Immature natural killer cell (primary cell): ENCODE results near the gene PLPPR1. TPM values are rescaled to one million over a fixed set of nuclear protein-coding genes. Genes with fewer than 3 reads are reported as not detected.
"Not testable (repeated sequence)": the region's sequence is repeated elsewhere in the genome, so short reads cannot be mapped to it uniquely, and the experiment has no call there.

Experiments used
- DNase-seq, 3 donors: peaks; one replicate each; pipeline ENCODE4 v3.0.0; 2022; ENCODE audit warnings: mixed read lengths in 1 of 3
- H3K27ac Mint-ChIP-seq, 6 donors: one replicate each; pipeline ENCODE4 v1.8.0; 2020; ENCODE audit warnings: mixed read lengths in 6 of 6, mild to moderate bottlenecking in 5 of 6, inconsistent platforms in 4 of 6, moderate library complexity in 3 of 6
- H3K27me3 Mint-ChIP-seq, 3 donors: one replicate each; pipeline ENCODE4 v1.8.0; 2020 to 2021; ENCODE audit warnings: low read depth in 3 of 3, mild to moderate bottlenecking in 3 of 3, mixed read lengths in 3 of 3, moderate library complexity in 3 of 3, inconsistent platforms in 1 of 3
- H3K36me3 Mint-ChIP-seq, 3 donors: one replicate each; pipeline ENCODE4 v1.8.0; 2020; ENCODE audit warnings: mixed read lengths in 3 of 3, inconsistent platforms in 2 of 3, mild to moderate bottlenecking in 2 of 3
- H3K4me1 Mint-ChIP-seq, 2 donors: one replicate each; pipeline ENCODE4 v1.8.0; 2020; ENCODE audit warnings: inconsistent platforms in 2 of 2, mild to moderate bottlenecking in 2 of 2, mixed read lengths in 2 of 2, moderate library complexity in 1 of 2
- H3K4me3 Mint-ChIP-seq, 5 donors: one replicate each; pipeline ENCODE4 v1.8.0; 2020; ENCODE audit warnings: mild to moderate bottlenecking in 5 of 5, mixed read lengths in 5 of 5, inconsistent platforms in 3 of 5, moderate library complexity in 3 of 5
- H3K9me3 Mint-ChIP-seq, 6 donors: one replicate each; pipeline ENCODE4 v1.8.0; 2020; ENCODE audit warnings: mild to moderate bottlenecking in 6 of 6, mixed read lengths in 6 of 6, inconsistent platforms in 4 of 6, moderate library complexity in 3 of 6
- polyA plus RNA-seq, 3 donors: library from polyadenylated mRNA; unstranded; fragments of 300-500 nt; fragmentation: Illumina TruSeq; gene quantifications; one replicate each; pipeline ENCODE4 v1.2.3, GENCODE V29; 2021

PLPPR1 gene
- polyA plus RNA-seq, 3 donors from 2014 or later = not detected

DNA sequence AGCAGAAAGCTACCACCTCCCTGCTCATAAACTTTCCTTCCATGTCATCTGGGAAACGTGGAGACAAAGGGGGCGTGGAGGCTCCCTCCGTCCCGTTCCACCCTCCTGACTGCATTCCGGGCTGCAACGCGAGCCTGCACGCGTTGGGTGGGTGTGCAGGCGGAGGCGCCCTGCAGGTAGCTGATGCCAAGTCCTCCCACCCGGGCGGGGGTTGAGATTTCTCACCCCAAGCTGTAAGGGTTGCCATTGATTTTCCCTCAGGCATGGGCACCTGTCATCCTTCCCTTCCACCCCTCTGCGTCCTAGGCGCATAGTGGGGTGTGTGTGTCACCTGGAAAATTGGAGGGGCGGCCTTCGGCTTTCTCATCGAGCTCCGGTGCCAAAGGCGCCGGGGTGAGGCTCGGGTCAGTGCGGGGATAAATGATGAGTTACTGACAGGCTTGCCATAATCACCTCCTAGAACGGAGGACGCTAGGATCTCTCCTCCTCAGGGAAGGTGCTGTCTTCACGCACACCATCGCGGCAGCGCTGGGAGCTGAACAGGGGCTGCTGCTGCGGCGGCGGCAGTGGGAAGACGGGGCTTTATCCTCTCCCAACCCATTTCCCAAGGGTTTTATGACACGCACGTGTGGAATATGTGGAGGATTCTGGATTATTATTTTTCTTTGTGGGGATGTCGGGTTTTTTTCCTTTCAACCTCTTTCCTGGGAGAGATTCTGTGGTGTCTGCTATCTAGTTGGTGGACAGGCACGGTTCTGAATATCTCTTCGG is 973 bp downstream of the PLPPR1 start:
- Mint-ChIP-seq H3K27ac (no peak overlapping the region), H3K27me3 (peaks cover 3 to 8% (median 4%) of the 10 kb centered on the region in 3 donors), H3K36me3 (peaks cover 0 to 3% (median 0%) of the 10 kb centered on the region in 3 donors), H3K4me3 (no peak overlapping the region), H3K9me3 (peaks cover 0 to 28% (median 8%) of the 10 kb centered on the region in 6 donors), H3K4me1 (no peaks in the 10 kb centered on the region)
- no peak for DNase-seq

- no peak for DNase-seq
- peaks cover 3 to 8% (median 4%) of the 10 kb centered on the region in 3 donors for H3K27me3 Mint-ChIP-seq
- H3K4me1 Mint-ChIP-seq = no peaks in the 10 kb centered on the region
- peaks cover 0 to 3% (median 0%) of the 10 kb centered on the region in 3 donors for H3K36me3 Mint-ChIP-seq
- H3K9me3 Mint-ChIP-seq = peaks cover 0 to 28% (median 8%) of the 10 kb centered on the region in 6 donors
- H3K27ac Mint-ChIP-seq = no peak overlapping the region
- no peak overlapping the region for H3K4me3 Mint-ChIP-seq
These were observed 1.5 kb downstream of the PLPPR1 start for GRCh38 chr9:101030086-101030391.

- no peak for DNase-seq
- peaks cover 0 to 3% (median 0%) of the 10 kb centered on the region in 3 donors for H3K36me3 Mint-ChIP-seq
- no peak overlapping the region for H3K4me3 Mint-ChIP-seq
- H3K27me3 Mint-ChIP-seq = peaks cover 0 to 8% (median 3%) of the 10 kb centered on the region in 3 donors
- no peak overlapping the region for H3K27ac Mint-ChIP-seq
- H3K9me3 Mint-ChIP-seq = peaks cover 3 to 24% (median 10%) of the 10 kb centered on the region in 6 donors
- no peaks in the 10 kb centered on the region for H3K4me1 Mint-ChIP-seq
These were observed 3.9 kb downstream of the PLPPR1 start for GRCh38 chr9:101032426-101032825.

DNA sequence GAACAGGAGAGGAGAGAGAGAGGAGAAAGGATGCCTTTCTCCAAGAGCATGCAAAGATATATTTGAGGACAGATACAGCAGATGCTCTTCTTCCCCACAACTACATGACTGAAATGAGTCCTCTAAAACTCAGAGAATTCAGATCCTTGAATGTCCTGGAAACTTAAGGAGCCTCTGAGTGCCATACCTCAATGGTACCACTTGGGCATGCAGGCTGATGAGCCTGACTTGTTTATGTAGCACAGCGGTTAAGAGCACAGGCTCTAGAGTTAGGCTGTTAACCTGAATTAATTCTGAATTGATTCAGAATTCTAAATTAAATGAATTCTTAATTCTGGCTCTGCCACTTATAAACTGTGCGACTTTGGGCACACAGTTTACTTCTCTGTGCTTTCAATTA is 5.7 kb downstream of the PLPPR1 start:
- Mint-ChIP-seq H3K4me3 (no peak overlapping the region), H3K4me1 (no peaks in the 10 kb centered on the region), H3K36me3 (peaks cover 0 to 3% (median 0%) of the 10 kb centered on the region in 3 donors), H3K27me3 (peaks cover 0 to 8% (median 3%) of the 10 kb centered on the region in 3 donors), H3K27ac (no peak overlapping the region), H3K9me3 (peaks cover 3 to 24% (median 10%) of the 10 kb centered on the region in 6 donors)
- DNase-seq = no peak

DNA sequence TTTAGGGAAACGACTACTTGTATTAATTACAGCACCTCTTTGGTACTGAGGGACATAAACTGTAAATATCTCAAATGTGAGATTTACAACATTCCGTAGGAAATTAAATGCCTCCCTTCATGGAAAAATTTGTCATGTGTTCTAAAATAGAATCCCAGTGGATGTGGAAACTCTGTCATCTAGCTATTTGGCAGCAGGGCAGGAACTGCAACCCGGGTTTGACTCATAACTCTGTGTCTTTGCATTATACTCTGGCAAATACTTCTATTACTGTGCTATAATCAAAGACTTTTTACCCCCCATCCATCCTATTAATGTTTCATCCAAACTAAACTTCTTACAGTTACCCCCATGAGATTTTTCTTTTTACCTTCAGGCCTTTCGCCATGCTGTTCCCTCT is 6.6 kb downstream of the PLPPR1 start:
- Mint-ChIP-seq H3K4me3 (no peak overlapping the region), H3K27me3 (peaks cover 0 to 5% (median 1%) of the 10 kb centered on the region in 3 donors), H3K9me3 (peaks cover 6 to 26% (median 10%) of the 10 kb centered on the region in 6 donors), H3K27ac (no peak overlapping the region), H3K36me3 (peaks cover 0 to 3% (median 0%) of the 10 kb centered on the region in 3 donors), H3K4me1 (no peaks in the 10 kb centered on the region)
- no peak for DNase-seq

DNA sequence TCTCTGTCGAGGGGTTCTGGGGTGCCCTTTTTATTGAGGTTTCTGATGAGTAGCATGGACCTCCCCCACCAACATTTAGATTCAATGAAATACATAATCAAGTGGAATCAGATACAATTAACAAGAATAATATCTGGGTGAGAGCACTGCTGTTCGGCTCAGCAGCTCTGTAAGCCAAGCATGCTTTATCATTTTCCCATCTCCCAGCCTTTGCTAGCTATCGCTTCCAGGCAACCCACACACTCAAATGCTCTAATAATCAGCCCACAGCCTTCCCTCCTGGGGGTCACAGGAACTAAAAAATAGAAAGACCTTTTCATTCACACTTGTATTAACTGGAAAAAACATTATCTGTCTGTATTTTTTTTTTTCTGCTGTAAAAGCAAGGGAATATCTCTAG is 8.9 kb downstream of the PLPPR1 start:
- H3K27ac Mint-ChIP-seq = no peak overlapping the region
- H3K27me3 Mint-ChIP-seq = peaks cover 1 to 3% (median 2%) of the 10 kb centered on the region in 3 donors
- no peak for DNase-seq
- no peak overlapping the region for H3K4me3 Mint-ChIP-seq
- H3K4me1 Mint-ChIP-seq = no peaks in the 10 kb centered on the region
- no peaks in the 10 kb centered on the region for H3K36me3 Mint-ChIP-seq
- peaks cover 2 to 12% (median 5%) of the 10 kb centered on the region in 6 donors for H3K9me3 Mint-ChIP-seq

- H3K36me3 Mint-ChIP-seq = no peaks in the 10 kb centered on the region
- peaks cover 1 to 2% (median 1%) of the 10 kb centered on the region in 3 donors for H3K27me3 Mint-ChIP-seq
- DNase-seq = no peak
- H3K4me3 Mint-ChIP-seq = no peak overlapping the region
- peaks cover 2 to 12% (median 6%) of the 10 kb centered on the region in 6 donors for H3K9me3 Mint-ChIP-seq
- H3K4me1 Mint-ChIP-seq = no peaks in the 10 kb centered on the region
- no peak overlapping the region for H3K27ac Mint-ChIP-seq
These were observed 10.0 kb downstream of the PLPPR1 start for GRCh38 chr9:101038488-101038887.

DNA sequence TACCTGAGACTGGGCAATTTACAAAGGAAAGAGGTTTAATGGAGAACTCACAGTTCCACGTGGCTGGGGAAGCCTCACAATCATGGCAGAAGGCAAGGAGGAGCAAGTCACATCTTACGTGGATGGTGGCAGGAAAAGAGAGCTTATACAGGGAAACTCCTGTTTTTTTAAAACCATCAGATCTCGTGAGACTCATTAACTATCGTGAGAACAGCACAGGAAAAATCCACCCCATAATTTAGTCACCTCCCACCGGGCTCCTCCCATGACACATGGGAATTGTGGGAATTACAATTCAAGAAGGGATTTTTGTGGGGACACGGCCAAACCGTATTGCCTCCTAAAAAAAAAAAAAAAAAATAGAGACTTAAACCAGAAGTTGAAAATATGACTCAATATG is 11.1 kb downstream of the PLPPR1 start:
- H3K27me3 Mint-ChIP-seq, H3K36me3 Mint-ChIP-seq, H3K27ac Mint-ChIP-seq, H3K4me3 Mint-ChIP-seq, H3K4me1 Mint-ChIP-seq, DNase-seq: not testable (repeated sequence)
- H3K9me3 Mint-ChIP-seq = peaks cover 2 to 12% (median 6%) of the 10 kb centered on the region in 6 donors

DNA sequence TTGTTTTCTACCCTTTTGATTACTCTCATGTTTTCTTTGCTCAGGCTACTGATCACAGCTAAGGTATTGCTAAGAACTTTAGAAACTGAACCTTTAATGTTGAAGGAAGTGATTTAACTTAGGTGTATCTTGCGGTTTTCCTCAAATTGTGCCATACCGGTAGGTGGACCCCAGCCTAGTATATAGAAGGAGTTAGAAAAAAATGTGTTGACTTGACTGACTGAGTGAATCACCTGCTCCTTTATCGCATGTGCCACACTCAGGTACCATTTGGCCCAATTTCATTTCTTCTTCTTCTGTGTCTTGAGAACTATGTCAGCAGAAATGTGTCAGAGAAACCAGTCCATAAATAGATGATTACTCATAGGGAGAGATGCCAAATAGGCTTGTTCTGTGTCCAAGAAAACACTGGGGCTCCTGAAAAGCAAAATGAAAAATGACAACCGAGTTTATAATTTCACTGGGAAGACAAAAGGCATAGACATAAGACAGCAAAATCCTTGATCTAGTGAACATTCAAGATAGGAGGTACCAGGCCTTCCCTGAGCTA is 19.4 kb downstream of the PLPPR1 start:
- peaks cover 3 to 22% (median 10%) of the 10 kb centered on the region in 6 donors for H3K9me3 Mint-ChIP-seq
- peaks cover 0 to 2% (median 0%) of the 10 kb centered on the region in 3 donors for H3K27me3 Mint-ChIP-seq
- no peak for DNase-seq
- H3K36me3 Mint-ChIP-seq = no peaks in the 10 kb centered on the region
- no peaks in the 10 kb centered on the region for H3K4me1 Mint-ChIP-seq
- H3K4me3 Mint-ChIP-seq = no peak overlapping the region
- H3K27ac Mint-ChIP-seq = no peak overlapping the region

DNA sequence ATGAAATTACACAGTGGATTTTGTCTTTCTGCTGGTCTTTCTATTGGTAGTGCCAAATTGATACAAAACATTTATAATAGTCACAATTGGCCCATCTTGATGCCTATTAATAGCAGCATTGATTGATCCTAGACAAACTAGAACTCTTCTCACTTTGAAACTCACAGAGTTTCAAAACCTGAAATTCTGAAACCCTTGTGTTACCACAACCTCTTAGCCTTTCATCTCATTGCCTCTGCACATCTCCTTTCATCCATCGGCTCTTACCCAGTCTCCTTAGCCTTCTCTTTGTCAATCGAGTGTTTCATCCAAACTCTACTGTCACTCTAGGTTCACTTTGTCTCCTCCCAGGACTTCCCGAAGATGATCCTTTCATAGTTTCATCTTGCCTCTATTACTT is 22.1 kb downstream of the PLPPR1 start:
- H3K9me3 Mint-ChIP-seq = peaks cover 2 to 22% (median 9%) of the 10 kb centered on the region in 6 donors
- no peaks in the 10 kb centered on the region for H3K36me3 Mint-ChIP-seq
- DNase-seq = no peak
- H3K4me1 Mint-ChIP-seq = no peaks in the 10 kb centered on the region
- H3K4me3 Mint-ChIP-seq = no peak overlapping the region
- no peak overlapping the region for H3K27ac Mint-ChIP-seq
- no peaks in the 10 kb centered on the region for H3K27me3 Mint-ChIP-seq

DNA sequence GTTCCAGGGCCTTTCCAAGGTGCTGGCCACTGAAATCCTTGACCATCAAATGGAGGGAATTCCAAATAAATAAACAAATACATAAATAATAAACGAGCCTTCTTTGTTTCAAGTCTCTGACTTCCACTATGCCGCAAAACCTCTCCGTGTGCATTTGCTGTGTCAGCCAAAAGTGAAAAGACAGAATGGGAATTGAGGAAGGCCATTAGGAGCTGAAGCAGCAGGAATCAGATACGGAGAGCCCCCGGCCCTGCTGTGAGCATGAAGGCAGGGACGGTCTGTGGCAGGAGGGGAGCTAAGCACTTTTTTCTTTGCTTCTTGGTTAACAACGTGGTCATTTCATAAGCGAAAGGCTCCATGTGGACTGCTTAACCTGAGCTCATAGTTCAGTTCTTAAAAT is 26.1 kb downstream of the PLPPR1 start:
- H3K27ac Mint-ChIP-seq = no peak overlapping the region
- no peak for DNase-seq
- peaks cover 0 to 8% (median 2%) of the 10 kb centered on the region in 6 donors for H3K9me3 Mint-ChIP-seq
- no peaks in the 10 kb centered on the region for H3K27me3 Mint-ChIP-seq
- H3K4me1 Mint-ChIP-seq = no peaks in the 10 kb centered on the region
- no peaks in the 10 kb centered on the region for H3K36me3 Mint-ChIP-seq
- H3K4me3 Mint-ChIP-seq = no peak overlapping the region

DNA sequence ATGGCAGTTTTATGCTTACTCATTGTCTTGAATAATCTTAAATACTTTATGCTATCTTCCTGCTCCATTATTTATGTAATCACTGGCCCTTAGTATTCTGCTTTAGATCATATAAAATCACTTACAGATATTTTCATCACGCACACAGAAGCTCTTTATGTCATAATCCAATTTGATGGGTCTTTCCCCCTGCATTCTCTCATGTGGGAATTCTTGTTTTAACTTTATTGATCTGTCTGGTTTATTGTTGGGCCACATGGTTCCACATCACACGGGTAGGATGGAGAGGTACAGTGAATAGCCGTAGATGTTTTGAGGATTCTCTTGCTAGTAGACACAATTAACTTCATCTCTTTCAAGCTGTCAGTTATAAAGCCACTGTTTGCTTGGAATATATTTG is 27.0 kb downstream of the PLPPR1 start:
- no peak overlapping the region for H3K27ac Mint-ChIP-seq
- no peak for DNase-seq
- no peak overlapping the region for H3K4me3 Mint-ChIP-seq

DNA sequence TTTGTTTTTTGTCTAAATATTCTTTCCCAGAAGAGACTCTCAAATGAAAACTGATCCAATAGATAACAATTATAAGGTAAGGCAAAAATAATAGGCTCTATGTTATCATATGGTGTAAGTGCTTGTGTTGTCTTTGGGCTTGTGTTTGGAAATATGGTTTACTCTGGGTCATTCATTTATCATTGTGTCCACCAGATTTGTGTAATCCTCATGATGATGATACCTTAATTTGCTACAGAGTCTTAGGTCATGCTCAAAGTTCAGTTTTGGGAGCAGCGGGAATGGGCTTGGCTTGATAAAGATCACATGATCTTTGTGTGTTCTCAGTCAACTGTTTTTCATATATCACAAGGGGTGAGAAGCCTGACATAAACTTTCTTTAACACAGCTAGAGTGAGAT is 34.2 kb downstream of the PLPPR1 start:
- H3K4me3 Mint-ChIP-seq = no peak overlapping the region
- peaks cover 0 to 2% (median 0%) of the 10 kb centered on the region in 3 donors for H3K27me3 Mint-ChIP-seq
- no peak overlapping the region for H3K27ac Mint-ChIP-seq
- H3K36me3 Mint-ChIP-seq = no peaks in the 10 kb centered on the region
- no peaks in the 10 kb centered on the region for H3K4me1 Mint-ChIP-seq
- no peak for DNase-seq
- H3K9me3 Mint-ChIP-seq = peaks cover 0 to 5% (median 0%) of the 10 kb centered on the region in 6 donors

More for the DNA sequence above, 27.0 kb downstream of the PLPPR1 start:
- Mint-ChIP-seq H3K9me3 (peaks cover 0 to 8% (median 2%) of the 10 kb centered on the region in 6 donors), H3K4me1 (no peaks in the 10 kb centered on the region), H3K27me3 (no peaks in the 10 kb centered on the region), H3K36me3 (no peaks in the 10 kb centered on the region)

- no peak overlapping the region for H3K4me3 Mint-ChIP-seq
- peaks cover 0 to 5% (median 0%) of the 10 kb centered on the region in 6 donors for H3K9me3 Mint-ChIP-seq
- H3K27me3 Mint-ChIP-seq = peaks cover 0 to 2% (median 0%) of the 10 kb centered on the region in 3 donors
- no peaks in the 10 kb centered on the region for H3K36me3 Mint-ChIP-seq
- no peaks in the 10 kb centered on the region for H3K4me1 Mint-ChIP-seq
- DNase-seq = no peak
- no peak overlapping the region for H3K27ac Mint-ChIP-seq
These were observed 34.7 kb downstream of the PLPPR1 start for GRCh38 chr9:101063192-101063591.
